NB4 (cell line): ENCODE data around the gene ZNF287.

Experiments
- MYC ChIP-seq: IDR thresholded peaks from 2 replicates; pipeline ENCODE4 v1.6.1; 2011; ENCODE audit warnings: low read depth, low read length
- POLR2A ChIP-seq: IDR thresholded peaks from 2 replicates; pipeline ENCODE4 v1.6.1; 2011; ENCODE audit warnings: mild to moderate bottlenecking; ENCODE audit not compliant: insufficient read length; ENCODE audit errors: extremely low read depth
- TF ChIP-seq, protein P1 (sequence below): IDR thresholded peaks from one replicate; pipeline ENCODE4 v1.5.1; 2012; ENCODE audit warnings: low read depth, low read length

DNA sequence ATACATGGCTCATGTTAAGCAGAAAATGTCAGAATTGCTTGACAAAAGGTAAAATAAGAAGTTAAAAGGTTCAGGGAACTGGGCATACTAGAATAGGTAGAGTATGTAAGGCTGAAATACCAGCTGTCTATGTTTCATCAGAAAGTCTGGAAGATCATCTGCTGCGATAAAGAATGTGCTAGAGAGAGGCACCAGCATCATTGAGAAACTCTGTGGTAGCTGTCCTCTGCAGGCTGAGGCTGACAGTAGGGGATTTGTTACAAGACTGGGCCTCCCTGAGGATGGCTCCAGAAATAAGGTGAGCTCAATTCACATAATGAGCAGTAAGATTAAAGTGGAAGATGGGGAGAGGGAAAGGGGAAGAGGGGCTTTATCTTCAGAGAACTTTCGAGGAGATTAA is 4.5 kb upstream of the ZNF287 start:
- TF ChIP-seq, protein P1, sequence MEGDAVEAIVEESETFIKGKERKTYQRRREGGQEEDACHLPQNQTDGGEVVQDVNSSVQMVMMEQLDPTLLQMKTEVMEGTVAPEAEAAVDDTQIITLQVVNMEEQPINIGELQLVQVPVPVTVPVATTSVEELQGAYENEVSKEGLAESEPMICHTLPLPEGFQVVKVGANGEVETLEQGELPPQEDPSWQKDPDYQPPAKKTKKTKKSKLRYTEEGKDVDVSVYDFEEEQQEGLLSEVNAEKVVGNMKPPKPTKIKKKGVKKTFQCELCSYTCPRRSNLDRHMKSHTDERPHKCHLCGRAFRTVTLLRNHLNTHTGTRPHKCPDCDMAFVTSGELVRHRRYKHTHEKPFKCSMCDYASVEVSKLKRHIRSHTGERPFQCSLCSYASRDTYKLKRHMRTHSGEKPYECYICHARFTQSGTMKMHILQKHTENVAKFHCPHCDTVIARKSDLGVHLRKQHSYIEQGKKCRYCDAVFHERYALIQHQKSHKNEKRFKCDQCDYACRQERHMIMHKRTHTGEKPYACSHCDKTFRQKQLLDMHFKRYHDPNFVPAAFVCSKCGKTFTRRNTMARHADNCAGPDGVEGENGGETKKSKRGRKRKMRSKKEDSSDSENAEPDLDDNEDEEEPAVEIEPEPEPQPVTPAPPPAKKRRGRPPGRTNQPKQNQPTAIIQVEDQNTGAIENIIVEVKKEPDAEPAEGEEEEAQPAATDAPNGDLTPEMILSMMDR = no peak
- no peak for TF ChIP-seq MYC
- no peak for TF ChIP-seq POLR2A
